A673 (cell line): ENCODE data around the gene MFAP5.

ENCODE experiments used
- EZH2 ChIP-seq: fragments of 200-600 bp; sonication (generic); IDR thresholded peaks from 2 replicates; pipeline ENCODE4 v1.6.1; 2017; ENCODE audit warnings: borderline replicate concordance, low read depth, mild to moderate bottlenecking, mixed read lengths, antibody characterized with exemption, low read length; ENCODE audit not compliant: poor library complexity, severe bottlenecking
- TF ChIP-seq, protein P1 (sequence below): fragments of 300-800, 200-600 bp; sonication (generic); conservative IDR thresholded peaks from 2 replicates; pipeline ENCODE4 v1.5.1; 2017; ENCODE audit warnings: low read depth, mild to moderate bottlenecking, antibody characterized with exemption, low read length, moderate library complexity, mixed read lengths

DNA sequence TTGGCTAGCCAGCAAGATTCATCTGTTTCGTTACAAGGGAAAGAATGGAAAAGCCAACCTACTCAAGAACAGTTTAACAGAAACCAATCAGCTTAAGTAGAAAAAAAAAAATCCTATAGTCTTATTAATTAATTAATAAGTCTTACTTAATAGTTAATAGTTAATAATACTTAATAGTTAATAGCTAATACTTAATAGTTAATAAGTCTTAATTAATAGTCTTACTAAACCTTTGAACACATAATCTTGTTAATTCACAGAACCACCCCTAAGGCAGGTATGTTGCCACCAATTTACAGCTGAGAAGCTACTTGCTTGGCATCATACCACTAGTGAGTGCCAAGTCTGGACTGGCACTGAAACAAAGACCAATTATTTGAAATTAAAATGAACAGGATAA, 19.9 kb downstream of the MFAP5 start:
- TF ChIP-seq, protein P1, sequence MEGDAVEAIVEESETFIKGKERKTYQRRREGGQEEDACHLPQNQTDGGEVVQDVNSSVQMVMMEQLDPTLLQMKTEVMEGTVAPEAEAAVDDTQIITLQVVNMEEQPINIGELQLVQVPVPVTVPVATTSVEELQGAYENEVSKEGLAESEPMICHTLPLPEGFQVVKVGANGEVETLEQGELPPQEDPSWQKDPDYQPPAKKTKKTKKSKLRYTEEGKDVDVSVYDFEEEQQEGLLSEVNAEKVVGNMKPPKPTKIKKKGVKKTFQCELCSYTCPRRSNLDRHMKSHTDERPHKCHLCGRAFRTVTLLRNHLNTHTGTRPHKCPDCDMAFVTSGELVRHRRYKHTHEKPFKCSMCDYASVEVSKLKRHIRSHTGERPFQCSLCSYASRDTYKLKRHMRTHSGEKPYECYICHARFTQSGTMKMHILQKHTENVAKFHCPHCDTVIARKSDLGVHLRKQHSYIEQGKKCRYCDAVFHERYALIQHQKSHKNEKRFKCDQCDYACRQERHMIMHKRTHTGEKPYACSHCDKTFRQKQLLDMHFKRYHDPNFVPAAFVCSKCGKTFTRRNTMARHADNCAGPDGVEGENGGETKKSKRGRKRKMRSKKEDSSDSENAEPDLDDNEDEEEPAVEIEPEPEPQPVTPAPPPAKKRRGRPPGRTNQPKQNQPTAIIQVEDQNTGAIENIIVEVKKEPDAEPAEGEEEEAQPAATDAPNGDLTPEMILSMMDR = no peak
- no peak for TF ChIP-seq EZH2
